ENCODE data around the gene CD96.
"Not testable (repeated sequence)": the region's sequence is repeated elsewhere in the genome, so short reads cannot be mapped to it uniquely, and the experiment has no call there.

Gene CD96, protein sequence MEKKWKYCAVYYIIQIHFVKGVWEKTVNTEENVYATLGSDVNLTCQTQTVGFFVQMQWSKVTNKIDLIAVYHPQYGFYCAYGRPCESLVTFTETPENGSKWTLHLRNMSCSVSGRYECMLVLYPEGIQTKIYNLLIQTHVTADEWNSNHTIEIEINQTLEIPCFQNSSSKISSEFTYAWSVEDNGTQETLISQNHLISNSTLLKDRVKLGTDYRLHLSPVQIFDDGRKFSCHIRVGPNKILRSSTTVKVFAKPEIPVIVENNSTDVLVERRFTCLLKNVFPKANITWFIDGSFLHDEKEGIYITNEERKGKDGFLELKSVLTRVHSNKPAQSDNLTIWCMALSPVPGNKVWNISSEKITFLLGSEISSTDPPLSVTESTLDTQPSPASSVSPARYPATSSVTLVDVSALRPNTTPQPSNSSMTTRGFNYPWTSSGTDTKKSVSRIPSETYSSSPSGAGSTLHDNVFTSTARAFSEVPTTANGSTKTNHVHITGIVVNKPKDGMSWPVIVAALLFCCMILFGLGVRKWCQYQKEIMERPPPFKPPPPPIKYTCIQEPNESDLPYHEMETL

DNA sequence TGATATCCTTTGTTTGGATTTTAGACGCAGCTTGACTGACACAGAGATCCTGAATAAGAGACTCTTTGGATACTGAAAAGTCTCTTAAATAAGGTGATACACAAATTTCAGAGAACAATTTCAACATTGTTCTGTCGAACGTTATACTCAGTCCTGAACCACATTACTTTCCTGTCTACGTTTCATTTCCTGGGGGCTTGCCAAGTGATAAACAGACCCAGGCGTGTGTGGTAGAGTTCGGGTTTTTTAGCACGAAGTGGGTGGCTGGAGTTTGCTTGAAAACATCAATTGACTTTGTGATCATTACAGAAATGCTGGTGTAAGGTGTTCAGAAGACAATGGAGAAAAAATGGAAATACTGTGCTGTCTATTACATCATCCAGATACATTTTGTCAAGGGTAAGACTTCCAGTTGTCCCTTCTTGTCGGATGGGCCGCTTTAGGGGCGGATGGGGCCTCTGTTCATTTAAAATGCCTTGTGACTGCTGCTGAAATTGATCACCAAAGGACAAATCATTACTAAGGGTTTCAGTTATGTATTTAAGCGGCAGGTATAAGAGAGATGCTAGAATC lies at the start of gene CD96:
Gene CD96 (plus strand): TSS at position 287 of the 573 bp plus-strand sequence. CDS start 52 bp downstream, at position 339.
- no peak for DNase-seq

DNA sequence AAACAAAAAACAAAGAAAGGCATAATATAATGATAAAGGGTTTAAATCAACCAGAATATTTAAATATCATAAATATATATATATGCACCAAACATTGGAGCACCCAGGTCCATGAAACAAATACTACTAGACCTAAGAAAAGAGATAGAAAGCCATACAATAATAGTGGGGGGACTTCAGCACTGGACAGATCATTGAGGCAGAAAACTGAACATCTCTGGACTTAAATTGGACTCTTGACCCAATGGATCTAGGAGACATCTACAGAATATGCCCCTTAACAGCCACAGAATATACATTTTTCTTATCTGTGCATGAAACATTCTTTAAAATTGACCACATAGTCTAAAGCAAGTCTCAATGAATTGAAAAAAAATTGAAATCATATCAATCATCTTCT lies 48.7 kb upstream of the CD96 start:
- no peak for DNase-seq

DNA sequence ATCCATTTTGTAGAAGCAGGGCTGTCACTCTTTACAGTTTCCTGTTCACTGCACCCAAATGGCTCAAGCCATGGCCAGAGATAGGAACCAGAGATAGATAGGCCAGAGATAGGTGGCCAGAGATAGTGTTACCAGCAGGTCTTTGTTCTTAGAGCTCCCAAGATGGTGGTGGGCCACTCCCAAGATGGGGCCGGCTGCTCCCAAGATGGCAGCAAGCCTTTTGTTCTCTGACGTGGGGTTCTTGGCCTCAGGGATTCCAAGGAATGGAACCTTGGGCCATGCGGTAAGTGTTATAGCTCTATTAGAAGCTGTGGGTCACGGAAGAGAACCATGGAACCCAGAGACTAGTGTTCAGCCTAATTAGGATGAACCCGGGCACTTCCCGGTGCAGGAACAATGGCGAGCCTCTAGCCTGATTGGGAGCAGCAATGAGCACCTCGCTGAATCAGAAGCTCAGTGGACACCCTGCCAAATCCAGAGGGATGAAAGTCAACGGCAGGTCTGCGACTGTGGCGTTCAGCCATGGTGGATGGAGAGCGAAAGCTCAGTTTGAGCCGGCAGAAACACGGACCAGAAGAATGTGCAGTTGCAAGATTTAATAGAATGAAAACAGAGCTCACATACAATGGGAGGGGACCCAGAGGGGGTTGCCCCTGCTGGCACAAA lies 45.0 kb upstream of the CD96 start:
- no peak for DNase-seq

DNA sequence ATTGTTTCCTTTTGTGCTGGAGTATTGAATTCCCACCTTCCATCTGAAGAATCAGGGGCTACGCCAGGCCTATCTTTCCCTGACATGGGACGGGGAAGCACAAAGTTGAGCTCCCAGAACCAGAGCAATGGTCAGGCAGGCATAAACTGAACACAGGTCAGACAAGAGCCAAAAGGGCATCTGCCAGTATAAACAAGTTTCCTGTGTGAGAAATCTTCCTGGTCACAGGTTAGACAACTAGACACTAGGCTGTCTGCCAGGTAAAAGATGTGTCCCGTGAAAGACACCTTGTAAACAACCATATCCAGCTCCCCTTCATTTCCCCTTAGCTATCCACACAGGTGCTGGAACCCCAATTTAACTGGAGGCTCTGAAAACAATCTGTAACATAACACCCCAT lies 44.0 kb upstream of the CD96 start:
- DNase-seq: no peak

DNA sequence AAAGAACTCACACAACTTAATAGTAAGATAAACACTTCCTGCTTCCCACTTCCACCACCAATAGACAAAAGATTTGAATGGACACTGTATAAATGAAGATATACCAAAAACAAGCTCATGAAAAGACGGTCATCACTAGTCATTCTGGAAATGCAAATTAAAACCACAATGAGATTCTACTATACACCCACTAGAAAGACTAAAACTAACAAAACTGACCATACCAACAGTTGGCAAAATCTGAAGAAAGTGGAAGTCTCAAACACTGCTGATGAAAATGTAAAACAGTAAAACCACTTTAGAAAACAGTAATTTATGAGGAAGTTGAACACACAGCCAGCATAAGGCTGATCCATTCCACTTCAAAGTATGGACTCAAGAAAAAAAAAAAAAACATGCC lies 35.6 kb upstream of the CD96 start:
- DNase-seq: no peak

DNA sequence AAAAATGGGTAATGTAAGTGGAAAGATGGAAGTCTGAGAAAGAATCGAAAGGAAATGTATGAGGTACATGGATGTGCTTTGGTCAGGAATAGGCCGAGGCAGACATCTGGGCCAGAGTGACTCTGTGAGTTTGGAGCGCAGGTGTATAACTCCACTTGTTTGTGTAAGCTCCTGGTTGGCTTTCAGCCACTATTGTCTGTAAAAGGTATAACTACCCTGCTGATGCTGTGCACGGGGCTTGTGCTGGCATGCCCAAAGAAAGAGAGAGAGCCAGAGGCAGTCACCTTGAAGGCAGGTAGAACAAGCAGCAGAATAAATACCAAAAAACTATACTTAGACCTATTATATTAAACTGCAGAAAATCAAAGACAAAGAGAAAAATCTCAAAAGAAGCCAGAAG lies 32.7 kb upstream of the CD96 start:
- DNase-seq: no peak

DNA sequence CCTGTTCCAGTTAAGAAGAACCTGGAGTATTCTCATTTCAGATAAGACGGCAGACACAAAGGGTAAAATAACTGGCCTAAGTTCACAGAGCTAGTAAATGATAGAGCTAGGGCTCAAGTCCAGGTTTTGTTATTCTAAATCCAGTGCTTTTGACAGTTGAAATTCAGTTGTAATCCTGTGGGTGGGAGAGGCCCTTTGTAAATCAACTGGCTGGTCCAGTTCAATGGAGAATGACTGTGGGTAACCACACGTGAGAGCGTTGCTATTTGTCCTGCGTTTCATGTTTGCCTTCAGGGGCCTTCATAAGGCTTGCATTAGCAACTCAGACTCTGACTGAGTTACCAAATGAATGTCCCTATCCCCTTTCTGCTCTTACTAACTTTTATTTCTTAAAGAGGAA lies 24.2 kb upstream of the CD96 start:
- no peak for DNase-seq

DNA sequence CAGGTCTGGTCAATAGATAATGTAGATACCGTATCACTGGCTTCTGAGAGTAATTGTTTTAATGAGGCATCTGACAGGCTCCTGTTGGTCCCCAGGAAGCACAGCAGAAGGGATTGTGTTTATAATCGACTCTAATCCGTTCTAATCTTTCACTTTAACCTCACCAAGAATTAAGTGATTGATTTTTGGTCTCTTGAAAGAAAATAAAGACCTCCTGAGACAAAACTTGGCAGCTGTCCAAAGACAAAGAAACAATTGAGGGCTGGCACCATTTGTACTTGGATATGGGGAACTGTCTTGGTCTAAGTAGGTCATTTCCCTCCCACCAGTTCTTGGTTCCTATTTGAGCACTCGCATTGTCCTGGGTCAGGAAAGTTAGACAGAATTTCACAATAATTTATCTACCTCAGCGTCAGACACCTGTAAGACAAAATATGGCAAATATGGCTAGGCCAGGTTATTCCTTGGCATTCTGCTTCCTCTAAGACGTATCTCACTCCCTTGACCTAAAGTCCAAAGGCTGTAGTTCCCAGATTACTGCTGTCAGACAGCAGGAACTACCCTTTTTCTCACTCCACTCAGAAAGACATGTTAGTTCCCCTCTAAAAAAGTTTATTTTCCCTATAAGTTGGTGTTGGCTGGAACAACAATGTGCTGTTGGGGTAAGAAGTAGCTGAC lies 22.7 kb upstream of the CD96 start:
- DNase-seq: no peak

DNA sequence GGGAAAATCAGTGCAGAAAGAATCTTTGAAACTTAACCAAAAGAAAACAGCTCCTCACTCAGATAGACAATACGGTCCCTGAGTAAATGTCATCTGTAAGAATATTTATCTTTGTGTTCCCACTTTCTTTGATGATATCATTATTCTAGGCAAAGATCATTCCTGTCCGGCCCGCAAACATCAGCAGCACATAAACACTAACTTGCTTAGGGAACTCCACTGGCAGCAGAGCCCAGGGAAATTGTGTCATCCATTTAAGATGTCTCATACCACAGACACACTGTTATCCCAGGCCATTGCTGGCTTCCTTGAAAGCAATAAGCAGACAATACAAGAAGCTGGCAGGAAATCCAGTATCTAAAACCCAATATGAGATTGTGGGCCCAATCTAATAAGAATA lies 20.1 kb upstream of the CD96 start:
- no peak for DNase-seq

DNA sequence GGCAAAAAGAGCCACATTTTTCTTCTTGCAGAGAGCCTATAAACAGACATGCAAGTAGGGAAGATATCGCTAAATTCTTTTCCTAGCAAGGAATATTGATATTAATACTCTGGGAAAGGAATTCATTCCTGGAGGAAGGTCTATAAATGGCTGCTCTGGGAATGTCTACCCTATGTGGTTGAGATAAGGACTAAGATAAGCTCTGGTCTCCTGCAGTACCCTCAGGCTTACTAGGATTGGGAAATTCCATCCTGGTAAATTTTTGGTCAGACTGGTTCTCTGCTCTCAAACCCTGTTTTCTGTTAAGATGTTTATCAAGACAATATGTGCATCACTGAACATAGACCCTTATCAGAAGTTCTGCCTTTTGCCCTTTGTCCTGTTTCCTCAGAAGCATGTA lies 17.5 kb upstream of the CD96 start:
- not testable (repeated sequence) for DNase-seq

DNA sequence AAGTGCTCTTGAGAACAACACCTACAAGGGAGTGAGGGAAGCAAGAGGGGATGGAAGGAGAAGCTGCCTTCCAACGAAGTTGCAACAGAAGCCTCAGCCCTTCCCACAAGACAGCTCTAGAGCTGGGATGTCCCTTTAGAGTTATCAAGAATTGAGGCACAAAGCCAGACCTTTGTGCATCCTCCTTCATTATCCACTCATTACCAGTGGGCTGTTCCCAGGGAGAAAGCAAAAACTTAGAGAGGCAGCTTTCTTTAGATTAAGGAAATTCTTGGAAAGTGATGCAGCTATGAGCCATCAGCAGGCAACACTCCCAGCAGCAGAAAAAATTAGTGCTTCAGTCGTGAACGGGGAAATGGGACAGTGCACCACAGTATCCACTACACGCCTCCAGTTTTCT lies 10.6 kb upstream of the CD96 start:
- DNase-seq: no peak

DNA sequence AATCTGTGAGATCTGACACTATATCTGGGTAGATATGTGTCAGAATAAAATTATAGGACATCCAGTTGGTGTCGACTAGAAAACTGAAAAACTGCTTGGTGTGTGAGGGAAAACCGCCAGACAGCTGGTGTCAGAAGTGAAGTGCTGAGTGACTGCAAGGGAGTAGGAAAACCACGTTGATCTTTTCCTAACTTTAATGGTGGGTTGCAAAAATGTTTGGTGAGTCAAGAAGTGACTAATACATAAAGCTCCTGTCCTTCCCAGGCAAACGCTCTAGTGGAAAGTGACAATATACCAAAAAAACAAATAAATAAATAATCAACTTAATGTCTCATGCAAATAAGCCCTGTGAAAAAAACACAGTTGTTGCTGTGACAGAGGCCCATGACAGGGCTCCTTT lies 7.3 kb upstream of the CD96 start:
- DNase-seq: no peak

DNA sequence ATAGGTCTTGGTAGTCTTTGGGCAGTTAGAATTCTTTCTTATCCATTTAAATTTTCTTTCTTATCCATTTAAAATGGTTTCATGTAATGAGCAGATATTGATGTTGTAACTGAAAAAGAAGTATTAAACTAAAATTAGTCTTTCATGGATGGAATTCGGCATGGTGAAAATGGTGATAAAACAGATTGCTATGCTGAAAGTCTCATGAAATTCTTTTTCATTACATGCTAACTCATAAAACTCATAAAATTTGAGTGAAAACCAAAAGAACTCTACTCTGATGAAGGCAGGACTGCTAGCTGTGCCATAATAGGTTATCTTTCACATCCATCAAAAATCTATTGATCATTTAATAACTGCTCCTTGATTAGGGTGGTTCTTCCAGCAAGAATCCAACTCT lies 3.9 kb upstream of the CD96 start:
- no peak for DNase-seq

DNA sequence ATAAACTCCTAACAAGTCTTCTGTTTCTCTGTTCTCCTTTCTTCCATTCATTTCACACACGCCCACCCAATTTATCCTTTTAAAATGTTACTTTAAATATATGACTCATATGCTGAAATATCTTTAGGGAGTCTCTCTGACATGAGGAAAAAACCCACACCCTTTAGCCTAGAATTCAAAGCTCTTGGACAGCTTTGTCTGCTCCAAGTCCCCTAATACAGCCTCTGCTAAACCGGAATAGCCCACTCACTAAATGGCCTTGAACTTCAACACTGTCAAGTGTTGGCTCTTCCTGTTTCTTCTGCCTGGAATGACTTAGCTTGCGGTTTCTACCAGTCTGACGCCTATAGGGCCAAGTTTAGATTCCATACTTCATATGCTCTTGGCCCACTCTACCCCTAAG lies 3.3 kb upstream of the CD96 start:
- no peak for DNase-seq

DNA sequence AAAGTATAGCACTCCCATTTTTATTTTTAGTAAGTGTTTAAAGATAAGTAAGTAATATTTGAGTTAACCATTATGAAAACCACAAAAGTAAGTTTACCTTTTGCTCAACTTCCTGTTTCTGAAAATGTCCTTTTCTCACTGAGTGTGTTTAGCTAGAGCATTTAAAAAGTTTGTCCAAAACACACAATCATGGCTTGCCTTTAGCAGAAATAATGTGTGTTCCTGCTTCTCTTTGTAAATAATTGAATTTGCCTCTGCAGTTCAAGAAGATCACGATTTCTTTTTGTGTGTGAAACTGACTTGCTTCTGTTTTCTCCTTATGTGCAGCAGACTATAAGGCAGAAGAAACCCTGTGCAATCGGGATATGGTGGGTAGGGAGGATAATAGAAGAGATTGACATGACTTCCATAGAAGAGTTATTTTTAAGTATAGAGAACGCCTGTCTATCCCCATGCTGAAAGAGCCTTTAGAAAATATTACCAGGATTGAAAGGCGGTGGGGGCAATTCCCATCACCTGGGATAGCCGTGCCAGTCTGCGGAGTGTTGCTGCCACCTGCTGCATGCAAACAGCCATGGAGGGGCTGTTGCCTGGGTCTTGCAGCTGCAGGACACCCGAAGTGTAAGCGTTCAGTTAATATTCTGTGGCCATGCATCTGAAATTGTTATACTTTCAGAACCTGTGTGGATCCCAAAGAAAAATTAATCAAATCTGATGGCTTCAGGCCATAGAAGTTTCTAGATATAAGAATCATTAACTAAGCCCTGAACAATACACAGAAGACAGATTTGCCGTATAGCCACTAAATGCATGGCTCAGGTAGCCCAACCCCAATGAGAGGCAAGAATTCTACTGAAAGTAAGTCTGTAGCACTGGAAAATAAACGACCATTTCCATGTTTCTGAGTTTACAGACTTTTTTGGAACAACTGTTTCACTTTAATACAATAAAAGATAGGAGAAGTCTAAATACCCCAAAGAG lies 2.4 kb upstream of the CD96 start:
- DNase-seq: peak; percentile 29 to 58

DNA sequence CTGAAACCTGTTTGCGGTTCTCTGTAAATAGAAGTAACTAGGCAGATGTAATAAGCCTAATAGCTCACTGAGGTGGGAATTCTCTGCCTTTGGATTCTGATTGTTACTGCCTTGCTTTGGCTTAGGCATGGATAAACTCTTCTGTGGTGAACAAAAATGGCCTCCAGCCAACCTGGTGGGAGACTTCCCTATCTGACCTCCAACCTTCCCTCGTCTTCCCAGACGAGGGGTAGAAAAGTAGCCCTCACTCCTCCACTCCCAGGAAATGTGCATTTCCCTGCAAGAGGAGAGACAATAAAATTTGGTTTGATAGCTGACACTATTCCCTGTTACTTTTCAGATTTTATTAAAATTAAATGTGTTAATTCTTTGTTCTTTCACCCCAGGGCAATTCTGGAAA lies 606 bp upstream of the CD96 start:
- no peak for DNase-seq

DNA sequence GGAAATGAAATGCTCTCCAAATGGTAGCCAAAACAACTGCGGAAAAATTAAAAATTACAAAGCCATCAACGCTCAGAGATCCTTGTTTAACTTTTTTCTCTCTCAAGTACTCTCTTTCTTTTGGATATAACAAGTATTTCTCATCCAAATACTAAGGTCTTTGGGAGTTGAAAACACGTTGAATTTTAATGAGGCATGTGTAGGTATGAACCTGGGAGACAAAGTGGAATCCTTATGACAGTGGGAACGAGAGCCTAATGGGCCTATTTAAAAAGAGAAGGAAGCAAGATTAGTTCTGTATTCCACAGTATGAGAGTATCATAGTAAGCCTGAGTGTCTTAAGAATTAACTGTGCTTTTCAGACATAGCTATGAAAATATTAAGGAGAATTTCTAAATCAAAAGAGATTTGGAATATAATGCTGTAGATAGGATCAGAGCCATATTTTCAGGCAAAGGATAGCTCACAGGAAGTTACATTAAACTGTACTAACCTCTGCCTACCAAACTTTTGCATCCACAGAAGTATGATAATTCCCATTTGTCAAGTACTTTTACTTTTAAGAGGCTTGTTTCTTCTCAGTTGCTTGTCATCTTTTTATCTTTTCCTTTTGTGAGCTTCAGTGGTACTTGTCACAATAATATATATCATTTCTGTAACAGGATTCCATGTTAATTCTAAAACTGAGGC lies 759 bp downstream of the CD96 start:
- no peak for DNase-seq

DNA sequence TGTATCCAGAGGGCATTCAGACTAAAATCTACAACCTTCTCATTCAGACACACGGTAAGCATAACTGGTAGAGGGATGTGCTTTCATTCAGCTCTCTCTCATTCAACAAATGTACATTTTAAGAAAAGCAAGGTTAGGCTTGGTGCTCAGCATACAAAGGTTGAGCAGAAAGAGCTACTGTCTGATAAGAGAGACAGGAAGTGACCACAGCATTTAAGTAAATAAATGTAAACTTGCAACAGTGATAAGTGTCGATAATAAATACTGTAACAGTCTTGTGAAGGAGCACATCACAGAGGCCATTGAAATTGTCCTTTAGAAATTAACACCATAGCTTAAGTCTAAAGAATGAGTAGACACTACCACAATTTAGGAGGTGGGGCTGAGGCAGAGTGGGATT lies 3.4 kb downstream of the CD96 start:
- no peak for DNase-seq

DNA sequence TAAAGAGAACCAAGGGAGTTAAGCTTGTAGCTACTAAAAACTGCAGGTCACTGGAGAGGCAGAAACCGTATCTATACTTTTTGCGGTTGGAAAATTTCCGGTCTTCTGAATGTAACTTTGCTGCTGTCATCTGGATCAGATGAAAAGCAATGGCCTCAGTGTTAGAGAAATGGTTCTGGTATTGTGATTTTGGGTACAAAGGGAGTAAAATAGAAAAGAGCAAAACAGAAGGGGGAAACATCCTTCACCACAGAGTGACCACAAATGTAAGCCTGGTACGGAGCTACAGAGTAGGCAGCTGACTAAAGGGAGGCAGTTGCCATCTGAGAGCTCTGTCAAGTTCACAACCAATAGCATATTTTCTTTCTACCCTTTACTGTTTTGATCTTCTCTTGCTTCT lies 5.6 kb downstream of the CD96 start:
- no peak for DNase-seq

DNA sequence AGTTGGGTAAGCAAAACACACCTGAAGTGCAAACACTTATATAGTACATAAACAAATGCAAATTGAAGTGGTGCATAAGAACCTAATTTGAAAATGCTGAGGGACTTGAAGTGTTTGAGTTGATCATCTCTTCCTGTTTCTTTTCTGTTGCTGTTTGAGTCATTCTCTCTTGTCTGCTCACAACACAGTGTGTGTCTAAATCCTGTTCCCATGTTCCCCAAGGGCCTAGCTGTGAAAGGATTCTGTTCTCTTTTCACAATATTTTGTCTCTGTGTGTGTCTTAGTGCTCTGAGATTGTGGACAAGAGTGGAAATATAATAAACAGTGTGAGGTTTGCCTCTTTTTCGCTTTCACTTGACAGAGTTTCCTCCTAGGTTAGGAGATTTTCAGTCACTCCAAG lies 6.1 kb downstream of the CD96 start:
- no peak for DNase-seq

DNA sequence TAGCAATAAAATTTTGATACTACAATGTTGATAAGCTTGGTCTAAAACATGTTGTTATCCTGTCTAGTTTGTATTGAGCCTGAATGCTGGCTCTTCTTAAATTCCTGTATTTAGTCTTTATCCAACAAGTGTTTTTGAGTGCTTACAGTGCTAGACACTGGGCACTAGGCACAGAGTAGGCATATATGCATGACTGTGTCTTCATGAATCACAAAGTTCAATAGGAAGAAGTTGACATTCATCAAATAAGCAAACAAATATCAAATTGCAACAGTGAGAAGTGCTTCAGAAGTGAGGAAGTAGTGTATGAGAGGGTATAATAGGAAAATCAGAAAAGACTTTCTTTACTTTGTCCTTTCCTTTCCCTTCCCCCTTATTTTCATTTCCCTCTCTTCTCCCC lies 6.8 kb downstream of the CD96 start:
- no peak for DNase-seq

DNA sequence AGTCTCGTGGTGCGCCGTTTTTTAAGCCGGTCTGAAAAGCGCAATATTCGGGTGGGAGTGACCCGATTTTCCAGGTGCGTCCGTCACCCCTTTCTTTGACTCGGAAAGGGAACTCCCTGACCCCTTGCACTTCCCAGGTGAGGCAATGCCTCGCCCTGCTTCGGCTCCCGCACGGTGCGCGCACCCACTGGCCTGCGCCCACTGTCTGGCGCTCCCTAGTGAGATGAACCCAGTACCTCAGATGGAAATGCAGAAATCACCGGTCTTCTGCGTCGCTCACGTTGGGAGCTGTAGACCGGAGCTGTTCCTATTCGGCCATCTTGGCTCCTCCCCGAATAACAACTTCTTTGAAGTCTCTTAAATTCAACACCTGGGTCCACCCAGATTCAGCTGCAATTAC lies 19.9 kb downstream of the CD96 start:
- peak in 1 of 2 experiments; percentile 9 for DNase-seq
